ENCODE results near the gene DEFB131B. TPM values are rescaled to one million over a fixed set of nuclear protein-coding genes. Genes with fewer than 3 reads are reported as not detected.
A peak's percentile ranks its signal among the peaks of the same experiment; 100 is the strongest.
"Not testable (repeated sequence)": the region's sequence is repeated elsewhere in the genome, so short reads cannot be mapped to it uniquely, and the experiment has no call there.

DEFB131B gene
- total RNA-seq, 1 donor from 2014 or later = not detected

DNA sequence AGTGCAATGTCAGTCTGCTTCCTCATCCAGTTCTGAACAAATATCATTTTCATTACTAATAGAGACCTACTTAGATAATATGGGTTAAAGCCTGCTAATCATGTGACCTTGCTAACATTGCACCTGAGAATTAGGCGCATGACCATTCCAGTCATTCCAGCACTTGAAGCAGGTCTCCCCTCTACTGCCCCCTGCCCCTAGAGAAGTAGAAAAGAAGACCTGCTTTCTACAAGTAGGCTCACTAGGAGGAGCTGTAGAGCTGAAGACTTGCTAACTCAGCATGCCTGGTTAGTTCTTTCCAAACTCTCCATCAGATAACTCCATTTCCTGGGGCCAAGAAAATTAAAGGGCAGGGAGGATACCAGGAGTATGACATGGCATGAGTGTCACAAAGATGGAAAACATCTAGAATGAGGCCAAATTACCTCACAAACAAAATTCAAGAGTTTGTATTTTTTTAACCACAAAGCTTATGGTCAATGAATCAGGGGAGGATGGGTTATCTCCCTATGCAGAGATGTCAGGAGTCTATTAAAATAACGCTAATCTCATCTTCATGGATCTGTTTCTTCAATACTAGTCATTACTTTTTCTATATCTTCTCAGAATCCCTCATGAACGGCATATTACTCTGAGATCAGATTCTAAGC, 14.2 kb upstream of the DEFB131B start:
- not testable (repeated sequence) for H3K4me3 ChIP-seq (ENCODE audit: low read depth, low read length); H3K36me3 ChIP-seq (ENCODE audit: control insufficient read depth, insufficient read depth, low read length); FAIRE-seq; H3K27me3 ChIP-seq (ENCODE audit: control insufficient read depth, insufficient read depth, low read length)
- DNase-seq (ENCODE audit: low read depth) = peak; percentile 74
- TF ChIP-seq, protein P1, sequence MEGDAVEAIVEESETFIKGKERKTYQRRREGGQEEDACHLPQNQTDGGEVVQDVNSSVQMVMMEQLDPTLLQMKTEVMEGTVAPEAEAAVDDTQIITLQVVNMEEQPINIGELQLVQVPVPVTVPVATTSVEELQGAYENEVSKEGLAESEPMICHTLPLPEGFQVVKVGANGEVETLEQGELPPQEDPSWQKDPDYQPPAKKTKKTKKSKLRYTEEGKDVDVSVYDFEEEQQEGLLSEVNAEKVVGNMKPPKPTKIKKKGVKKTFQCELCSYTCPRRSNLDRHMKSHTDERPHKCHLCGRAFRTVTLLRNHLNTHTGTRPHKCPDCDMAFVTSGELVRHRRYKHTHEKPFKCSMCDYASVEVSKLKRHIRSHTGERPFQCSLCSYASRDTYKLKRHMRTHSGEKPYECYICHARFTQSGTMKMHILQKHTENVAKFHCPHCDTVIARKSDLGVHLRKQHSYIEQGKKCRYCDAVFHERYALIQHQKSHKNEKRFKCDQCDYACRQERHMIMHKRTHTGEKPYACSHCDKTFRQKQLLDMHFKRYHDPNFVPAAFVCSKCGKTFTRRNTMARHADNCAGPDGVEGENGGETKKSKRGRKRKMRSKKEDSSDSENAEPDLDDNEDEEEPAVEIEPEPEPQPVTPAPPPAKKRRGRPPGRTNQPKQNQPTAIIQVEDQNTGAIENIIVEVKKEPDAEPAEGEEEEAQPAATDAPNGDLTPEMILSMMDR (IDR thresholded peaks at IDR 0.05; ENCODE audit: insufficient read depth, low read length, severe bottlenecking) = peak; percentile 52

- not testable (repeated sequence) for H3K27me3 ChIP-seq (ENCODE audit: control insufficient read depth, insufficient read depth, low read length); H3K36me3 ChIP-seq (ENCODE audit: control insufficient read depth, insufficient read depth, low read length); FAIRE-seq; H3K4me3 ChIP-seq (ENCODE audit: low read depth, low read length); DNase-seq (ENCODE audit: low read depth)
Measured at GRCh38 chr11:71867209-71867608, 11.0 kb upstream of the DEFB131B start.

GRCh38 chr11:71869931-71870330, 8.3 kb upstream of the DEFB131B start:
- H3K4me3 ChIP-seq (ENCODE audit: low read depth, low read length); H3K27me3 ChIP-seq (ENCODE audit: control insufficient read depth, insufficient read depth, low read length); FAIRE-seq; H3K36me3 ChIP-seq (ENCODE audit: control insufficient read depth, insufficient read depth, low read length); DNase-seq (ENCODE audit: low read depth): not testable (repeated sequence)

GRCh38 chr11:71870661-71871060, 7.6 kb upstream of the DEFB131B start:
- not testable (repeated sequence) for H3K4me3 ChIP-seq (ENCODE audit: low read depth, low read length); DNase-seq (ENCODE audit: low read depth); FAIRE-seq

GRCh38 chr11:71876262-71876661, 2.0 kb upstream of the DEFB131B start:
- FAIRE-seq; DNase-seq (ENCODE audit: low read depth); H3K4me3 ChIP-seq (ENCODE audit: low read depth, low read length); H3K27me3 ChIP-seq (ENCODE audit: control insufficient read depth, insufficient read depth, low read length); H3K36me3 ChIP-seq (ENCODE audit: control insufficient read depth, insufficient read depth, low read length): not testable (repeated sequence)

More at GRCh38 chr11:71870661-71871060, 7.6 kb upstream of the DEFB131B start:
- not testable (repeated sequence) for H3K36me3 ChIP-seq (ENCODE audit: control insufficient read depth, insufficient read depth, low read length); H3K27me3 ChIP-seq (ENCODE audit: control insufficient read depth, insufficient read depth, low read length)

GRCh38 chr11:71885806-71886205, 7.6 kb downstream of the DEFB131B start:
- H3K27me3 ChIP-seq (ENCODE audit: control insufficient read depth, insufficient read depth, low read length); H3K4me3 ChIP-seq (ENCODE audit: low read depth, low read length); H3K36me3 ChIP-seq (ENCODE audit: control insufficient read depth, insufficient read depth, low read length); DNase-seq (ENCODE audit: low read depth); FAIRE-seq: not testable (repeated sequence)

DNA sequence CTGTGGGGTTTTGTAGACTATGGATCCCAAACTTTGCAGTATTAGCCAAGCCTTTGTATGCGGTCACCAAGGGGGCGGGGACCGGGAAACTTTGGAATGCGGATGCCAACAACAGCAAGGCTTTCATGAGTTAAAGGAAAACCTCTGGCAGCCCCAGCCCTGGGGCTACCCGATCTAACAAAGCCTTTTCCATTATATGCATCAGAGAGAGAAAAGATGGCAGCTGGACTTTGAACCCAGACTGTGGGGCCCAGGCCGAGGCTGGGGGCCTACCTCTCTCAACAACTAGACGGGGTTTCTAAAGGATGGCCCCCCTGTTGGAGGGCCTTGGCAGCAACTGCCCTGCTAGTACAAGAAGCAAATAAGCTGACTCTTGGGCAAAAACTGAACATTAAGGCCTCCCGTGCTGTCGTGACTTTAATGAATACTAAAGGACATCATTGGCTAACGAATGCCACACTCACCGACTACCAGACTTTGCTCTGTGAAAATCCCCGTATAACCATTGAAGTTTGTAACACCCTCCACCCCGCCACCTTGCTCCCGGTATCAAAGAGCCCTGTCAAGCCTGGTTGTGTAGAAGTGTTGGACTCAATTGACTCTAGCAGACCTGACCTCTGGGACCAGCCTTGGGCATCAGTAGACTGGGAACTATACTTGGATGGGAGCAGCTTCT, 10.2 kb downstream of the DEFB131B start:
- peak; percentile 5 for DNase-seq (ENCODE audit: low read depth)
- H3K27me3 ChIP-seq (ENCODE audit: control insufficient read depth, insufficient read depth, low read length); FAIRE-seq; H3K36me3 ChIP-seq (ENCODE audit: control insufficient read depth, insufficient read depth, low read length); H3K4me3 ChIP-seq (ENCODE audit: low read depth, low read length): not testable (repeated sequence)

DNA sequence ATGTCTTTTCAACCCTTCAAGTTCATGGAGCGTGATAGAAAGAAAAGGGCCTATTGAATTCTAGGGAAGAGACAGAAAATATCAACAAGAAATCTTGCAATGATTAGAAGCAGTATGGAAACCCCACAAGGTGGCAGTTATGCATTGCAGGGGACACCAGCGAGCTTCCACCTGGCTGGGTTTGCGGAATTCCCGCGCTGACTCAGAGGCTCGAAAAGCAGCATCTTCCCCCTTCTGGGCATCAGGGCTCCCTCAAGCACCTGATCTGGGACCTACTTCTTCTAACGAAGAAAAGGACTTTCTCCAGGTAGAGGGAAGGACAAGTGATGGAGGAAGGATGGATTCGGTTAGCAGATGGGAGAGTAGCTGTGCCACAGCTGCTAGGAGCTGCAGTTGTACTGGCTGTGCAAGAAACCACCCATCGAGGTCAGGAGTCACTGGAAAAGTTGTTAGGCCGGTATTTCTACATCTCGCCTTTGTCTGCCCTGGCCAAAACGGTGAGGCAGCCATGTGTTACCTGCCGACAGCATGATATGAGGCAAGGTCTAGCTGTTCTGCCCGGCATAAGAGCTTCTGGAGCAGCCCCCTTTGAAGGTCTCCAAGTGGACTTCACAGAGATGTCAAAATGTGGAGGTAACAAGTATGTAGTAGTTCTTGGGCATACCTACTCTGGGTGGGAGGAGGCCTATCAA, 11.1 kb downstream of the DEFB131B start:
- peak; percentile 1 for DNase-seq (ENCODE audit: low read depth)
- not testable (repeated sequence) for H3K4me3 ChIP-seq (ENCODE audit: low read depth, low read length); FAIRE-seq; H3K36me3 ChIP-seq (ENCODE audit: control insufficient read depth, insufficient read depth, low read length); H3K27me3 ChIP-seq (ENCODE audit: control insufficient read depth, insufficient read depth, low read length)

GRCh38 chr11:71895961-71896360, 17.7 kb downstream of the DEFB131B start:
- H3K36me3 ChIP-seq (ENCODE audit: control insufficient read depth, insufficient read depth, low read length) = no peaks in the 10 kb centered on the region
- H3K27me3 ChIP-seq (ENCODE audit: control insufficient read depth, insufficient read depth, low read length) = no peaks in the 10 kb centered on the region
- no peak for DNase-seq (ENCODE audit: low read depth)
- TF ChIP-seq, protein P1 (IDR thresholded peaks at IDR 0.05; ENCODE audit: insufficient read depth, low read length, severe bottlenecking) = no peak
- no peak for FAIRE-seq
- H3K4me3 ChIP-seq (ENCODE audit: low read depth, low read length) = no peak overlapping the region

- not testable (repeated sequence) for DNase-seq (ENCODE audit: low read depth); FAIRE-seq
Measured at GRCh38 chr11:71901137-71901536, 22.9 kb downstream of the DEFB131B start.

More at GRCh38 chr11:71901137-71901536, 22.9 kb downstream of the DEFB131B start:
- not testable (repeated sequence) for H3K4me3 ChIP-seq (ENCODE audit: low read depth, low read length); H3K36me3 ChIP-seq (ENCODE audit: control insufficient read depth, insufficient read depth, low read length); H3K27me3 ChIP-seq (ENCODE audit: control insufficient read depth, insufficient read depth, low read length)

Data from bronchial epithelial cell (primary cell).